Caco-2 (cell line): ENCODE measurements around the gene CIC. TPM values are rescaled to one million over a fixed set of nuclear protein-coding genes. Genes with fewer than 3 reads are reported as not detected.
A peak's percentile ranks its signal among the peaks of the same experiment; 100 is the strongest.

ENCODE experiments used
- BruUV-seq: library from RNA; stranded (reverse); fragments of 400-500 nt; replicated peaks from 2 replicates; lab custom pipeline; 2021; lab: Mats Ljungman, UMichigan
- CTCF ChIA-PET: fragments of 300-600 bp; sonication (Branson Sonifier 250); formaldehyde crosslinking; loops from one replicate; lab custom pipeline; 2022; ENCODE audit warnings: antibody characterized with exemption; lab: Charles Lee
- POLR2A ChIA-PET: fragments of 300-600 bp; sonication (Branson Sonifier 250); formaldehyde crosslinking; loops from one replicate; lab custom pipeline; 2022; ENCODE audit warnings: antibody characterized with exemption; lab: Charles Lee
- DNase-seq, 2 experiments: peaks; one replicate each; pipeline versions ENCODE4 v3.0.0 to v3.0.0-alpha.2; 2020 to 2022
- H3K27me3 ChIP-seq: replicated peaks from 2 replicates; pipeline ENCODE4 v1.6.0; 2011; ENCODE audit warnings: low read length; ENCODE audit not compliant: control insufficient read depth, insufficient read depth
- H3K36me3 ChIP-seq: 2 replicates; pipeline ENCODE4 v1.5.1; 2011; ENCODE audit warnings: low read length; ENCODE audit not compliant: control insufficient read depth, insufficient read depth
- H3K4me1 ChIP-seq: fragments of 250-450 bp; sonication (Bioruptor Pico); 2 replicates; pipeline ENCODE4 v1.5.1; 2020; ENCODE audit warnings: mild to moderate bottlenecking
- H3K4me3 ChIP-seq: 2 replicates; pipeline ENCODE4 v1.5.1; 2011; ENCODE audit warnings: low read depth, mild to moderate bottlenecking, control low read depth, low read length
- H3K9me3 ChIP-seq: fragments of 250-450 bp; sonication (Bioruptor Pico); 2 replicates; pipeline ENCODE4 v1.5.1; 2020; ENCODE audit warnings: mild to moderate bottlenecking, moderate library complexity
- H3K27ac Mint-ChIP-seq: one replicate; pipeline ENCODE4 v1.8.0; 2022; ENCODE audit warnings: mixed read lengths; ENCODE audit not compliant: unreplicated experiment
- H3K27me3 Mint-ChIP-seq: one replicate; pipeline ENCODE4 v1.8.0; 2022; ENCODE audit warnings: mixed read lengths; ENCODE audit not compliant: insufficient read depth, unreplicated experiment
- H3K36me3 Mint-ChIP-seq: one replicate; pipeline ENCODE4 v1.8.0; 2022; ENCODE audit warnings: mild to moderate bottlenecking, mixed read lengths; ENCODE audit not compliant: insufficient read depth, unreplicated experiment
- H3K4me1 Mint-ChIP-seq: one replicate; pipeline ENCODE4 v1.8.0; 2022; ENCODE audit warnings: low read depth, mixed read lengths; ENCODE audit not compliant: unreplicated experiment
- H3K4me3 Mint-ChIP-seq: one replicate; pipeline ENCODE4 v1.8.0; 2022; ENCODE audit warnings: mild to moderate bottlenecking, moderate library complexity, mixed read lengths; ENCODE audit not compliant: unreplicated experiment
- H3K9me3 Mint-ChIP-seq: one replicate; pipeline ENCODE4 v1.8.0; 2022; ENCODE audit warnings: mixed read lengths; ENCODE audit not compliant: unreplicated experiment
- intact Hi-C: fragments of 100-400 bp; cut with micrococcal nuclease; formaldehyde crosslinking; loops from one replicate; pipeline ENCODE4 v1.10.0; 2022; ENCODE audit not compliant: unreplicated experiment
- total RNA-seq: library from RNA; stranded (reverse); gene quantifications from 2 replicates; pipeline ENCODE4 v1.2.3, GENCODE V29; 2022
- TF ChIP-seq, protein P1 (sequence below), 2 experiments: fragments of 200-600 bp in 1 of 2; IDR thresholded peaks; 1 replicate in 1 of 2; 2 replicates in 1 of 2; pipeline versions ENCODE4 v1.5.1 to v1.8.0; 2011 to 2022; ENCODE audit warnings: antibody characterized with exemption in 1 of 2, control low read depth in 1 of 2, inconsistent platforms in 1 of 2, low read depth in 1 of 2, low read length in 1 of 2, mild to moderate bottlenecking in 1 of 2, moderate library complexity in 1 of 2; ENCODE audit not compliant: insufficient read depth in 1 of 2, severe bottlenecking in 1 of 2, unreplicated experiment in 1 of 2

The CIC gene
- total RNA-seq, 1 experiment from 2014 or later: 47.8 TPM

DNA sequence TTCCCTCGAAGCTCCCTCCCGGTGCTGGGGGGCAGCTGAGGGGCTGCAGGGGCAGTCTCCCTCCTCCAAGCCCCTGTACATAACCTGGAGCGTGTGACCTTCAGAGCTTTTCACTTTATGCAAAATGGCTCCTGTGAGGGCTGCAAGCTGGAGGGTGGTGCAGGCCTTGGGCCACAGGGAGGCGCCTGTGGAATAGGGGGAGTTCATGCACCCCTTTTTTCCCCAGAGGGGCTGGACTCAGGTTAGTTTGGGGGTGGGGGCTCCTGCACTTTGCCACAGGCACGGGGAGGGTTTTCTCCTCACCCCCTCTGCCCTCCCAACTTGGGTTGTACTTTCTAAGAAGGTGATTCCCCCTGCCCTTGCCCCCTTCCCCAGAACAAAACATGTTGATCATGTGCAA lies 26.3 kb downstream of the CIC start:
- BruUV-seq: no TSS peak
- Mint-ChIP-seq H3K27ac (no peak overlapping the region), H3K9me3 (no peaks in the 10 kb centered on the region), H3K4me1 (peaks cover 14% of the 10 kb centered on the region), H3K27me3 (no peaks in the 10 kb centered on the region), H3K4me3 (no peak overlapping the region), H3K36me3 (peaks cover 59% of the 10 kb centered on the region)
- Histone ChIP-seq H3K9me3 (no peaks in the 10 kb centered on the region), H3K27me3 (no peaks in the 10 kb centered on the region), H3K36me3 (peaks cover 10% of the 10 kb centered on the region), H3K4me3 (no peak overlapping the region), H3K4me1 (0 out of 2 replicates have a peak, but pooled peaks cover 6% of the 10 kb centered on the region)
- TF ChIP-seq, protein P1, sequence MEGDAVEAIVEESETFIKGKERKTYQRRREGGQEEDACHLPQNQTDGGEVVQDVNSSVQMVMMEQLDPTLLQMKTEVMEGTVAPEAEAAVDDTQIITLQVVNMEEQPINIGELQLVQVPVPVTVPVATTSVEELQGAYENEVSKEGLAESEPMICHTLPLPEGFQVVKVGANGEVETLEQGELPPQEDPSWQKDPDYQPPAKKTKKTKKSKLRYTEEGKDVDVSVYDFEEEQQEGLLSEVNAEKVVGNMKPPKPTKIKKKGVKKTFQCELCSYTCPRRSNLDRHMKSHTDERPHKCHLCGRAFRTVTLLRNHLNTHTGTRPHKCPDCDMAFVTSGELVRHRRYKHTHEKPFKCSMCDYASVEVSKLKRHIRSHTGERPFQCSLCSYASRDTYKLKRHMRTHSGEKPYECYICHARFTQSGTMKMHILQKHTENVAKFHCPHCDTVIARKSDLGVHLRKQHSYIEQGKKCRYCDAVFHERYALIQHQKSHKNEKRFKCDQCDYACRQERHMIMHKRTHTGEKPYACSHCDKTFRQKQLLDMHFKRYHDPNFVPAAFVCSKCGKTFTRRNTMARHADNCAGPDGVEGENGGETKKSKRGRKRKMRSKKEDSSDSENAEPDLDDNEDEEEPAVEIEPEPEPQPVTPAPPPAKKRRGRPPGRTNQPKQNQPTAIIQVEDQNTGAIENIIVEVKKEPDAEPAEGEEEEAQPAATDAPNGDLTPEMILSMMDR (IDR thresholded peaks at IDR 0.05; ENCODE audit: insufficient read depth in 1 of 2, low read depth in 1 of 2, low read length in 1 of 2, severe bottlenecking in 1 of 2, unreplicated experiment in 1 of 2): no peak
- DNase-seq: no peak
- intact Hi-C loops: no loop called here
- ChIA-PET CTCF (interaction anchor here (0.7 kb wide), 1 partner anchor 17 kb away, joined by 5 read pairs; no protein-coding TSS in a partner anchor), POLR2A (no interaction called here)

DNA sequence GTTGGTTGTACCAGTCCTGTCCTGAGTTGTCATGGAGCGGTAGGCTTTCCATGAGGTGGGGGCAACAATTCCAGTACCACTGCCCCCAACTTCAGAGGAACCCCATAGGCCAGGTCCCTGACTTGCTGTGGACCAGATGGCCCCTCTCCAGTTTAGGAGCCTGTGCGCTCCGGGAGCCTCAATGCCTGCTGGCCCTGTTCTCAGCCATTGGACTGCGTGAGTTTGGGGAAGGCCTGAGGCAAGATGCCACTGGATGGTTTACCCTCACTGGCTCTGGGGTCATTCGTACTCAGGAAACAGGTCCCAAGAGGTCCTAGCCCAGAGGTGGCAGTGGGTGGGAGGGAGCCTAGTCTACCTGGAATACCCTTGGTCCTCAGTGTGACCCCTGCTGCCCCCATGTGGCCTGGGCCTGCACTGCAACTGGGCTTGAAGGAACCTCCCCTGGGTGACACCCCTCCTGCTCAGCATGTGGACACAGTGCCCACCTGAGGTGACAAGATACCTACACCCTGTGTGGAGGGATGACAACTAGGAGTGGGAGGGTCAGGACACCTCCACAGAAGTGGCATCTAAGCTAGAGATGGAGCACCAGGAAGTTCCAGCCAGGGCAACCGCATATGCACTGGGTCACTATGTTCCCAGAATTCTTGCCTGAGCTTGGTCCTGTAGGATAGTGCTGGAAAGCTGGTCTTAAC lies 26.9 kb downstream of the CIC start:
- ChIA-PET CTCF (interaction anchor here (0.7 to 1.0 kb wide), 2 partner anchors 18 to 53 kb away, joined by 5 to 7 read pairs; partner anchors contain the start of gene GSK3A), POLR2A (no interaction called here)
- no peak overlapping the region for H3K4me3 ChIP-seq
- Mint-ChIP-seq H3K27ac (no peak overlapping the region), H3K27me3 (no peaks in the 10 kb centered on the region), H3K36me3 (peaks cover 57% of the 10 kb centered on the region), H3K4me1 (peaks cover 14% of the 10 kb centered on the region), H3K4me3 (no peak overlapping the region), H3K9me3 (no peaks in the 10 kb centered on the region)
- TF ChIP-seq, protein P1 (IDR thresholded peaks at IDR 0.05; ENCODE audit: insufficient read depth in 1 of 2, low read depth in 1 of 2, low read length in 1 of 2, severe bottlenecking in 1 of 2, unreplicated experiment in 1 of 2): peak; percentile 97
- DNase-seq: peak; percentile 89 to 95
- no peaks in the 10 kb centered on the region for H3K27me3 ChIP-seq
- intact Hi-C loops: loop anchor here (1.0 kb wide), 1 partner anchor 163 kb away; no protein-coding TSS in a partner anchor
- no peaks in the 10 kb centered on the region for H3K9me3 ChIP-seq
- peaks cover 10% of the 10 kb centered on the region for H3K36me3 ChIP-seq
- H3K4me1 ChIP-seq: peaks cover 4% of the 10 kb centered on the region; the same call in 1 of the 2 replicates
- no TSS peak for BruUV-seq

DNA sequence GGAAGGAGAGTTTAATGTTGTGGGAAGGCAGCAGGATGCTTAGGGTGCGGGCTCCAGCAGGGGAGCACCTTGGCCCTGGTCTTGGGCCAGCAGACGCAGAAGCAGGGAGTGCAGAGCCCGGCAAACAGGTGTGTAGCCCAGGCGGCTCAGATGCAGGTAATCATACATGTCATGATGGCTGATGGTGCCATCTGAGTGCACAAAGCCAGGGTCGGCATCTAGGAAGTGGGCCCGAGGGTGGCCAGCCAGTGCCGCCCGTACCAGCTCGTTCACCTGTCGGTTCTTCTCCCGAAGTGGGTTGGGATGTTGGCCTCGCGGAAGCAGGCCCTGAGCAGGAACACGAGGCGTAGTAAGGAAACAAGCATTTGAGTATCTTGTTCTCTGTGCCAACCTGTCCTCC lies 28.0 kb downstream of the CIC start:
- Histone ChIP-seq H3K27me3 (no peaks in the 10 kb centered on the region), H3K4me1 (peaks cover 4% of the 10 kb centered on the region; the same call in 1 of the 2 replicates), H3K9me3 (no peaks in the 10 kb centered on the region), H3K4me3 (no peak overlapping the region), H3K36me3 (peaks cover 10% of the 10 kb centered on the region)
- Mint-ChIP-seq H3K27ac (no peak overlapping the region), H3K9me3 (no peaks in the 10 kb centered on the region), H3K4me3 (no peak overlapping the region), H3K27me3 (no peaks in the 10 kb centered on the region), H3K4me1 (peaks cover 6% of the 10 kb centered on the region), H3K36me3 (peaks cover 50% of the 10 kb centered on the region)
- CTCF ChIA-PET: interaction anchor here (0.7 to 1.0 kb wide), 2 partner anchors 41 to 54 kb away, joined by 3 to 7 read pairs; partner anchors contain the start of genes ERF and GSK3A
- no TSS peak for BruUV-seq
- intact Hi-C loops: no loop called here
- TF ChIP-seq, protein P1 (IDR thresholded peaks at IDR 0.05; ENCODE audit: insufficient read depth in 1 of 2, low read depth in 1 of 2, low read length in 1 of 2, severe bottlenecking in 1 of 2, unreplicated experiment in 1 of 2): no peak
- DNase-seq: no peak
- POLR2A ChIA-PET: no interaction called here
